ENCODE results near the gene MPPED1. TPM values are rescaled to one million over a fixed set of nuclear protein-coding genes. Genes with fewer than 3 reads are reported as not detected.

MPPED1 gene
- total RNA-seq, 1 experiment from 2014 or later: 0.28 TPM

- Histone ChIP-seq H4K20me1 (ENCODE audit: control insufficient read depth, insufficient read depth, insufficient read length) (no peaks in the 10 kb centered on the region), H2BK12ac (ENCODE audit: insufficient read length, low read depth, low read length) (no peak overlapping the region), H3T11ph (ENCODE audit: low read length) (no peak overlapping the region), H2AFZ (ENCODE audit: low read length) (no peak overlapping the region), H2BK15ac (ENCODE audit: low read depth, low read length) (no peak overlapping the region), H3K18ac (ENCODE audit: insufficient read length, low read depth, low read length) (no peak overlapping the region), H3K79me1 (ENCODE audit: insufficient read depth, low read depth, low read length, poor library complexity, severe bottlenecking) (no peaks in the 10 kb centered on the region), H4K5ac (ENCODE audit: insufficient read length, low read depth, low read length) (no peak overlapping the region), H3K27me3 (ENCODE audit: insufficient read depth, low read length) (no peaks in the 10 kb centered on the region), H3K14ac (ENCODE audit: insufficient read depth, low read length) (no peak overlapping the region), H4K8ac (replicated peaks; ENCODE audit: insufficient read length, low read depth, low read length) (no peak overlapping the region), H3K9me3 (ENCODE audit: control insufficient read depth, low read depth, low read length) (no peaks in the 10 kb centered on the region), H2BK120ac (ENCODE audit: low read depth, low read length, poor library complexity, severe bottlenecking) (no peak overlapping the region), H2BK20ac (ENCODE audit: low read depth, low read length, poor library complexity, severe bottlenecking) (no peak overlapping the region), H2BK5ac (ENCODE audit: insufficient read length, low read length) (no peak overlapping the region), H3K23ac (ENCODE audit: insufficient read length, low read depth, low read length) (no peak overlapping the region), H3K27ac (ENCODE audit: insufficient read length, low read depth, low read length) (no peak overlapping the region), H3K9ac (ENCODE audit: extremely low read depth, insufficient read length, low read length) (no peak overlapping the region), H4K91ac (ENCODE audit: insufficient read length, low read depth, low read length) (no peak overlapping the region), H2AK5ac (ENCODE audit: insufficient read length, low read length) (no peak overlapping the region), H3K4me1 (ENCODE audit: insufficient read depth, low read length) (no peaks in the 10 kb centered on the region), H3K23me2 (ENCODE audit: insufficient read length, low read depth, low read length, poor library complexity, severe bottlenecking) (no peaks in the 10 kb centered on the region), H3K56ac (ENCODE audit: insufficient read length, low read depth, low read length) (no peak overlapping the region), H3K4ac (ENCODE audit: low read depth, low read length) (no peak overlapping the region), H3K79me2 (ENCODE audit: insufficient read depth, low read length) (no peaks in the 10 kb centered on the region), H3K4me2 (ENCODE audit: insufficient read depth, insufficient read length, low read length) (no peak overlapping the region)
- Mint-ChIP-seq H3K27ac (no peak overlapping the region), H3K27me3 (ENCODE audit: low read depth) (peaks cover 50% of the 10 kb centered on the region), H3K36me3 (ENCODE audit: insufficient read depth in 1 of 3, low read depth in 3 of 3) (no peaks in the 10 kb centered on the region; a peak in 1 of 7 replicates), H3K4me1 (no peaks in the 10 kb centered on the region), H3K4me3 (no peak overlapping the region), H3K9me3 (peaks cover 11 to 14% of the 10 kb centered on the region in 2 experiments; a peak in 3 of 5 replicates)
- WGBS (ENCODE audit: extremely low coverage, insufficient read length, low lambda C conversion rate): no CpG with 5 or more reads among the region's 7 CpGs
- no peak for DNase-seq
- no peak for TF ChIP-seq CTCF (conservative IDR thresholded peaks at IDR 0.05)
Observed at GRCh38 chr22:43466710-43467109, 54.9 kb downstream of the MPPED1 start.

Data from H9 (cell line).